Measurements from ENCODE around the gene PRUNE2.

GRCh38 chr9:76785501-76785900 is 120.4 kb downstream of the PRUNE2 start:
- TF ChIP-seq REST (IDR thresholded peaks at IDR 0.05; ENCODE audit: insufficient read depth in 1 of 2, low read depth in 2 of 2, low read length in 2 of 2) (no peak), TAF1 (IDR thresholded peaks at IDR 0.05; ENCODE audit: borderline replicate concordance, insufficient read depth, low read length) (no peak)
